ENCODE results near the gene SLC6A13.

DNA sequence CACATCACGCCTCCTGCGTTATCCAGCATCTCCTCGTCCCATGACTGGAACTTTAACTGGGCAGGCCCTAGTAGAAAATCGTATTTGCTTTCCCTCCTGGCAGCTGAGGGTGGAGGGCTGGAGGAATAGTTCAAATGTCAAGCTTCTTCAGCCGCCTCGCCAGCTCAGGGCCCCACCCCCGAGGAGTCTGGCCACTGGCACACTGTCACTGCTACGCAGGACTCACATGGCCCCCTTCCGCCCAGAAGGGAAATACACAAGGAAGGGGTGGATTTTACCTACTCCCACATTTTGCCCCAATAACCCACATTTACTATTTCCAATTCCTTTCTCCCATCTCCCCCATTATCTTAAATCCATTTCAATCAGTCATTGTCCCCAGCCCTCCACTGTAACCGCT is 8.6 kb downstream of the SLC6A13 start:
- TF ChIP-seq, protein P1, sequence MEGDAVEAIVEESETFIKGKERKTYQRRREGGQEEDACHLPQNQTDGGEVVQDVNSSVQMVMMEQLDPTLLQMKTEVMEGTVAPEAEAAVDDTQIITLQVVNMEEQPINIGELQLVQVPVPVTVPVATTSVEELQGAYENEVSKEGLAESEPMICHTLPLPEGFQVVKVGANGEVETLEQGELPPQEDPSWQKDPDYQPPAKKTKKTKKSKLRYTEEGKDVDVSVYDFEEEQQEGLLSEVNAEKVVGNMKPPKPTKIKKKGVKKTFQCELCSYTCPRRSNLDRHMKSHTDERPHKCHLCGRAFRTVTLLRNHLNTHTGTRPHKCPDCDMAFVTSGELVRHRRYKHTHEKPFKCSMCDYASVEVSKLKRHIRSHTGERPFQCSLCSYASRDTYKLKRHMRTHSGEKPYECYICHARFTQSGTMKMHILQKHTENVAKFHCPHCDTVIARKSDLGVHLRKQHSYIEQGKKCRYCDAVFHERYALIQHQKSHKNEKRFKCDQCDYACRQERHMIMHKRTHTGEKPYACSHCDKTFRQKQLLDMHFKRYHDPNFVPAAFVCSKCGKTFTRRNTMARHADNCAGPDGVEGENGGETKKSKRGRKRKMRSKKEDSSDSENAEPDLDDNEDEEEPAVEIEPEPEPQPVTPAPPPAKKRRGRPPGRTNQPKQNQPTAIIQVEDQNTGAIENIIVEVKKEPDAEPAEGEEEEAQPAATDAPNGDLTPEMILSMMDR (conservative IDR thresholded peaks at IDR 0.05; ENCODE audit: low read depth, low read length) = no peak
- TF ChIP-seq EZH2phosphoT487 (IDR thresholded peaks at IDR 0.05; ENCODE audit: borderline replicate concordance, low read length) (no peak), EZH2 (IDR thresholded peaks at IDR 0.05; ENCODE audit: low read length, unreplicated experiment) (no peak)

Data from PC-3 (cell line).